Left kidney (tissue), 2 donors: ENCODE data around the gene MSI2. TPM values are rescaled to one million over a fixed set of nuclear protein-coding genes. Genes with fewer than 3 reads are reported as not detected.
"Not testable (repeated sequence)": the region's sequence is repeated elsewhere in the genome, so short reads cannot be mapped to it uniquely, and the experiment has no call there.

Experiments
- DNase-seq: peaks from one replicate; pipeline ENCODE4 v3.0.0-alpha.2; 2013
- polyA plus RNA-seq: library from polyadenylated mRNA; unstranded; fragments of 120-200 nt; gene quantifications from one replicate; pipeline ENCODE4 v1.2.1, GENCODE V29; 2013; ENCODE audit not compliant: insufficient read length

MSI2 gene
- polyA plus RNA-seq, 1 donor = 106 TPM

GRCh38 chr17:57481910-57482391 is 225.6 kb downstream of the MSI2 start:
- no peak for DNase-seq

GRCh38 chr17:57482657-57483056 is 226.3 kb downstream of the MSI2 start:
- DNase-seq = no peak

- DNase-seq = no peak
These were observed 227.9 kb downstream of the MSI2 start for GRCh38 chr17:57484081-57484666.

- DNase-seq = no peak
These were observed 228.7 kb downstream of the MSI2 start for GRCh38 chr17:57484826-57485565.

- no peak for DNase-seq
These were observed 229.2 kb downstream of the MSI2 start for GRCh38 chr17:57485566-57485865.

GRCh38 chr17:57485916-57486881 is 229.9 kb downstream of the MSI2 start:
- DNase-seq = no peak

- DNase-seq = no peak
These were observed 230.6 kb downstream of the MSI2 start for GRCh38 chr17:57486882-57487301.

GRCh38 chr17:57487573-57487972 is 231.2 kb downstream of the MSI2 start:
- DNase-seq = no peak

GRCh38 chr17:57488856-57489255 is 232.5 kb downstream of the MSI2 start:
- no peak for DNase-seq

GRCh38 chr17:57489321-57489720 is 233.0 kb downstream of the MSI2 start:
- DNase-seq = no peak

GRCh38 chr17:57490111-57490845 is 234.0 kb downstream of the MSI2 start:
- no peak for DNase-seq

- DNase-seq = no peak
These were observed 234.6 kb downstream of the MSI2 start for GRCh38 chr17:57490890-57491289.

GRCh38 chr17:57493171-57493570 is 236.8 kb downstream of the MSI2 start:
- DNase-seq = no peak

- no peak for DNase-seq
These were observed 237.3 kb downstream of the MSI2 start for GRCh38 chr17:57493625-57494024.

GRCh38 chr17:57494443-57494842 is 238.1 kb downstream of the MSI2 start:
- DNase-seq = no peak

GRCh38 chr17:57495771-57496170 is 239.4 kb downstream of the MSI2 start:
- no peak for DNase-seq

- DNase-seq = no peak
These were observed 240.1 kb downstream of the MSI2 start for GRCh38 chr17:57496382-57496781.

GRCh38 chr17:57498443-57498842 is 242.1 kb downstream of the MSI2 start:
- no peak for DNase-seq

GRCh38 chr17:57499221-57499620 is 242.9 kb downstream of the MSI2 start:
- DNase-seq = not testable (repeated sequence)

- no peak for DNase-seq
These were observed 243.3 kb downstream of the MSI2 start for GRCh38 chr17:57499648-57500049.

GRCh38 chr17:57501016-57501415 is 244.7 kb downstream of the MSI2 start:
- no peak for DNase-seq

- DNase-seq = no peak
These were observed 245.7 kb downstream of the MSI2 start for GRCh38 chr17:57502022-57502421.
